ENCODE measurements around the gene KLHL14. TPM values are rescaled to one million over a fixed set of nuclear protein-coding genes. Genes with fewer than 3 reads are reported as not detected.

Gene KLHL14
- total RNA-seq, 6 experiments from 2014 or later, result not detected

- H3K36me3 Mint-ChIP-seq (ENCODE audit: low read depth), result no peaks in the 10 kb centered on the region
- no peak for DNase-seq
- H3K27ac Mint-ChIP-seq, result no peak overlapping the region
- no peaks in the 10 kb centered on the region for H3K4me1 Mint-ChIP-seq (ENCODE audit: low read depth)
- H3K9me3 Mint-ChIP-seq, result peaks cover 50% of the 10 kb centered on the region
- H3K27me3 Mint-ChIP-seq (ENCODE audit: insufficient read depth), result no peaks in the 10 kb centered on the region
- H3K4me3 Mint-ChIP-seq, result no peak overlapping the region
- TF ChIP-seq, protein P1, sequence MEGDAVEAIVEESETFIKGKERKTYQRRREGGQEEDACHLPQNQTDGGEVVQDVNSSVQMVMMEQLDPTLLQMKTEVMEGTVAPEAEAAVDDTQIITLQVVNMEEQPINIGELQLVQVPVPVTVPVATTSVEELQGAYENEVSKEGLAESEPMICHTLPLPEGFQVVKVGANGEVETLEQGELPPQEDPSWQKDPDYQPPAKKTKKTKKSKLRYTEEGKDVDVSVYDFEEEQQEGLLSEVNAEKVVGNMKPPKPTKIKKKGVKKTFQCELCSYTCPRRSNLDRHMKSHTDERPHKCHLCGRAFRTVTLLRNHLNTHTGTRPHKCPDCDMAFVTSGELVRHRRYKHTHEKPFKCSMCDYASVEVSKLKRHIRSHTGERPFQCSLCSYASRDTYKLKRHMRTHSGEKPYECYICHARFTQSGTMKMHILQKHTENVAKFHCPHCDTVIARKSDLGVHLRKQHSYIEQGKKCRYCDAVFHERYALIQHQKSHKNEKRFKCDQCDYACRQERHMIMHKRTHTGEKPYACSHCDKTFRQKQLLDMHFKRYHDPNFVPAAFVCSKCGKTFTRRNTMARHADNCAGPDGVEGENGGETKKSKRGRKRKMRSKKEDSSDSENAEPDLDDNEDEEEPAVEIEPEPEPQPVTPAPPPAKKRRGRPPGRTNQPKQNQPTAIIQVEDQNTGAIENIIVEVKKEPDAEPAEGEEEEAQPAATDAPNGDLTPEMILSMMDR (IDR thresholded peaks at IDR 0.05), result no peak
Observed at GRCh38 chr18:32750328-32750727, 22.5 kb downstream of the KLHL14 start.

- TF ChIP-seq, protein P1 (IDR thresholded peaks at IDR 0.05), result no peak
- Mint-ChIP-seq H3K36me3 (ENCODE audit: low read depth) (no peaks in the 10 kb centered on the region), H3K4me3 (no peak overlapping the region), H3K27me3 (ENCODE audit: insufficient read depth) (no peaks in the 10 kb centered on the region), H3K9me3 (peaks cover 51% of the 10 kb centered on the region), H3K27ac (no peak overlapping the region), H3K4me1 (ENCODE audit: low read depth) (no peaks in the 10 kb centered on the region)
- no peak for DNase-seq
Observed at GRCh38 chr18:32749809-32750208, 23.0 kb downstream of the KLHL14 start.

DNA sequence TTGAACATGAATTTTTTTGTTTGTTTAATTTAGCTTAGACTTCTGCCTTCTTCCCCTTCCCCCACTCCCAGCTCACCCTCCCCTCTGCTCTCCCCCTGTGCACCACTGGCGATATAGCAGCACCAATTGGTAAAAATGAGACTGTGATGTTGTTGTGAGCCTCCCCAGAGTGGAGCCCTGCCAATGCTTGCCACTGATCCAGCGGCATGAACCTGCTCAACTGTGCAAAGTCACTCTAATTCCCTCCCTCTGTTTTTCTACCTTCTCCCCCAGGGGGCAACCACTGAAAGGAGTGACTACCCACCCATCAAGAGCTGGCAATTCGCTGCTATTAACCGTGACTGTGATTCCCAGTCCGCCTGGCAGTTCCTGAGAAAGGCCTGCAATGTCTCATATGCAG lies 30.2 kb downstream of the KLHL14 start:
- no peak overlapping the region for H3K27ac Mint-ChIP-seq
- peaks cover 14% of the 10 kb centered on the region; the same call in 1 of the 2 replicates for H3K36me3 Mint-ChIP-seq (ENCODE audit: low read depth)
- no peak for DNase-seq
- TF ChIP-seq, protein P1 (IDR thresholded peaks at IDR 0.05), result no peak
- no peaks in the 10 kb centered on the region for H3K27me3 Mint-ChIP-seq (ENCODE audit: insufficient read depth)
- H3K4me3 Mint-ChIP-seq, result no peak overlapping the region
- H3K4me1 Mint-ChIP-seq (ENCODE audit: low read depth), result no peaks in the 10 kb centered on the region
- H3K9me3 Mint-ChIP-seq, result peaks cover 57% of the 10 kb centered on the region

- no peaks in the 10 kb centered on the region for H3K36me3 Mint-ChIP-seq (ENCODE audit: low read depth)
- H3K9me3 Mint-ChIP-seq, result peaks cover 19% of the 10 kb centered on the region
- H3K4me1 Mint-ChIP-seq (ENCODE audit: low read depth), result no peaks in the 10 kb centered on the region
- DNase-seq, result no peak
- no peaks in the 10 kb centered on the region for H3K27me3 Mint-ChIP-seq (ENCODE audit: insufficient read depth)
- TF ChIP-seq, protein P1 (IDR thresholded peaks at IDR 0.05), result no peak
- H3K27ac Mint-ChIP-seq, result no peak overlapping the region
- no peak overlapping the region for H3K4me3 Mint-ChIP-seq
Observed at GRCh38 chr18:32735781-32736180, 37.0 kb downstream of the KLHL14 start.

- no peak overlapping the region for H3K4me3 Mint-ChIP-seq
- no peaks in the 10 kb centered on the region for H3K27me3 Mint-ChIP-seq (ENCODE audit: insufficient read depth)
- H3K9me3 Mint-ChIP-seq, result peaks cover 8% of the 10 kb centered on the region; the same call in 1 of the 2 replicates
- no peak for DNase-seq
- TF ChIP-seq, protein P1 (IDR thresholded peaks at IDR 0.05), result no peak
- H3K4me1 Mint-ChIP-seq (ENCODE audit: low read depth), result no peaks in the 10 kb centered on the region
- no peaks in the 10 kb centered on the region for H3K36me3 Mint-ChIP-seq (ENCODE audit: low read depth)
- H3K27ac Mint-ChIP-seq, result no peak overlapping the region
Observed at GRCh38 chr18:32734442-32734841, 38.4 kb downstream of the KLHL14 start.

DNA sequence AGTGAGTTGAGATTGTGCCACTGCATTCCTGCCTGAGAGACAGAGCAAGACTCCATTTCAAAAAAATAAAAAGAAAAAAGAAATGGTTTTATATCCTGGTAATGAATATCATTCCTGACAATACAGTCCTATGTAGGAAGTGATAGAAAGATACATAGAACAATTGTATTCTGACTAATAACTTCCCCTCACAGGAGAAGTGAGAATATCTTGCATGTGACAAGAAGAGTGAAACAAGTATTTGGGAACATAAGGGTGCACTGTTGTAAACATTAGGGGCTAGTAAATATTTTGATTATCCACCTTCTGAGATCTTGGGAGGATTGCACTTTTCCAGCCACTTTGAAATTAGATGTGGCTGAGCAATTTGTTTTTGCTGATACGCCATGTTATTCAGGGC lies 40.7 kb downstream of the KLHL14 start:
- H3K36me3 Mint-ChIP-seq (ENCODE audit: low read depth), result no peaks in the 10 kb centered on the region
- no peak overlapping the region for H3K4me3 Mint-ChIP-seq
- no peaks in the 10 kb centered on the region for H3K27me3 Mint-ChIP-seq (ENCODE audit: insufficient read depth)
- no peak overlapping the region for H3K27ac Mint-ChIP-seq
- peaks cover 4% of the 10 kb centered on the region; the same call in 1 of the 2 replicates for H3K9me3 Mint-ChIP-seq
- TF ChIP-seq, protein P1 (IDR thresholded peaks at IDR 0.05), result no peak
- H3K4me1 Mint-ChIP-seq (ENCODE audit: low read depth), result no peaks in the 10 kb centered on the region
- no peak for DNase-seq

Measured in HFFc6 (cell line).